Trophoblast cell (in vitro differentiated cells and primary cell): ENCODE measurements around the gene UQCRHL.

ENCODE experiments used
- DNase-seq, 2 donors: peaks; one replicate each; pipeline ENCODE4 v3.0.0-alpha.2; 2016
- H2AFZ ChIP-seq: 2 replicates; pipeline ENCODE4 v1.6.1; 2013; ENCODE audit warnings: low read length, moderate library complexity, mild to moderate bottlenecking; ENCODE audit not compliant: insufficient read depth, poor library complexity
- H2AK5ac ChIP-seq: 2 replicates; pipeline ENCODE4 v1.6.1; 2013; ENCODE audit warnings: mild to moderate bottlenecking, low read length
- H2BK120ac ChIP-seq: 2 replicates; pipeline ENCODE4 v1.6.1; 2013; ENCODE audit warnings: low read length, mild to moderate bottlenecking, moderate library complexity; ENCODE audit not compliant: insufficient read depth, poor library complexity
- H2BK12ac ChIP-seq: 2 replicates; pipeline ENCODE4 v1.6.1; 2013; ENCODE audit warnings: mild to moderate bottlenecking, low read length, moderate library complexity
- H2BK5ac ChIP-seq: 2 replicates; pipeline ENCODE4 v1.6.1; 2013; ENCODE audit warnings: low read length, low read depth, moderate library complexity, mild to moderate bottlenecking; ENCODE audit not compliant: poor library complexity
- H3K14ac ChIP-seq: 2 replicates; pipeline ENCODE4 v1.6.1; 2013; ENCODE audit warnings: mild to moderate bottlenecking, low read length
- H3K18ac ChIP-seq: 2 replicates; pipeline ENCODE4 v1.6.1; 2013; ENCODE audit warnings: mild to moderate bottlenecking, low read length
- H3K23ac ChIP-seq: 2 replicates; pipeline ENCODE4 v1.6.1; 2013; ENCODE audit warnings: low read length
- H3K27ac ChIP-seq: 2 replicates; pipeline ENCODE4 v1.5.1; 2013; ENCODE audit warnings: low read depth, mild to moderate bottlenecking, inconsistent platforms, low read length, moderate library complexity
- H3K27me3 ChIP-seq: 2 replicates; pipeline ENCODE4 v1.6.1; 2013; ENCODE audit warnings: inconsistent platforms, mild to moderate bottlenecking, low read length, moderate library complexity; ENCODE audit not compliant: insufficient read depth
- H3K36me3 ChIP-seq, 2 experiments: 1 replicate in 1 of 2; 2 replicates in 1 of 2; pipeline ENCODE4 v1.6.1; 2013; ENCODE audit warnings: low read length in 2 of 2, mild to moderate bottlenecking in 2 of 2, moderate library complexity in 1 of 2; ENCODE audit not compliant: insufficient read depth in 2 of 2, control insufficient read depth in 1 of 2
- H3K4ac ChIP-seq: 2 replicates; pipeline ENCODE4 v1.6.1; 2013; ENCODE audit warnings: low read depth, mild to moderate bottlenecking, low read length, moderate library complexity
- H3K4me1 ChIP-seq, 2 experiments: 1 replicate in 1 of 2; 2 replicates in 1 of 2; pipeline ENCODE4 v1.6.1; 2013; ENCODE audit warnings: low read length in 2 of 2, mild to moderate bottlenecking in 2 of 2, moderate library complexity in 1 of 2; ENCODE audit not compliant: insufficient read depth in 2 of 2, control insufficient read depth in 1 of 2
- H3K4me2 ChIP-seq: 2 replicates; pipeline ENCODE4 v1.6.1; 2013; ENCODE audit warnings: inconsistent platforms, mild to moderate bottlenecking, low read length, moderate library complexity
- H3K4me3 ChIP-seq: 2 replicates; pipeline ENCODE4 v1.5.1; 2013; ENCODE audit warnings: mild to moderate bottlenecking, low read depth, low read length, inconsistent platforms
- H3K79me1 ChIP-seq: one replicate; pipeline ENCODE4 v1.6.1; 2013; ENCODE audit warnings: low read length
- H3K79me2 ChIP-seq: 2 replicates; pipeline ENCODE4 v1.6.1; 2013; ENCODE audit warnings: low read length, mild to moderate bottlenecking; ENCODE audit not compliant: control insufficient read depth, insufficient read depth, poor library complexity
- H3K9ac ChIP-seq: 2 replicates; pipeline ENCODE4 v1.6.1; 2013; ENCODE audit warnings: mild to moderate bottlenecking, low read length
- H3K9me3 ChIP-seq: 2 replicates; pipeline ENCODE4 v1.6.1; 2013; ENCODE audit warnings: low read depth, mild to moderate bottlenecking, control low read depth, inconsistent platforms, low read length; ENCODE audit not compliant: insufficient read depth
- H4K12ac ChIP-seq: 2 replicates; pipeline ENCODE4 v1.6.1; 2013; ENCODE audit warnings: low read depth, mild to moderate bottlenecking, low read length, moderate library complexity
- H4K8ac ChIP-seq: 2 replicates; pipeline ENCODE4 v1.6.1; 2013; ENCODE audit warnings: low read depth, mild to moderate bottlenecking, low read length, moderate library complexity
- H4K91ac ChIP-seq: one replicate; pipeline ENCODE4 v1.6.1; 2013; ENCODE audit warnings: low read depth, mild to moderate bottlenecking, low read length, moderate library complexity
- WGBS: extraction: QIAGEN DNeasy Blood & Tissue Kit; methylation state at CpG from one replicate; pipeline ENCODE4 v1.1.7; 2013; ENCODE audit warnings: missing lambda C conversion rate; ENCODE audit not compliant: insufficient read length, insufficient coverage; ENCODE audit errors: extremely low coverage; 5-methylcytosine and 5-hydroxymethylcytosine counted together

The UQCRHL gene

DNA sequence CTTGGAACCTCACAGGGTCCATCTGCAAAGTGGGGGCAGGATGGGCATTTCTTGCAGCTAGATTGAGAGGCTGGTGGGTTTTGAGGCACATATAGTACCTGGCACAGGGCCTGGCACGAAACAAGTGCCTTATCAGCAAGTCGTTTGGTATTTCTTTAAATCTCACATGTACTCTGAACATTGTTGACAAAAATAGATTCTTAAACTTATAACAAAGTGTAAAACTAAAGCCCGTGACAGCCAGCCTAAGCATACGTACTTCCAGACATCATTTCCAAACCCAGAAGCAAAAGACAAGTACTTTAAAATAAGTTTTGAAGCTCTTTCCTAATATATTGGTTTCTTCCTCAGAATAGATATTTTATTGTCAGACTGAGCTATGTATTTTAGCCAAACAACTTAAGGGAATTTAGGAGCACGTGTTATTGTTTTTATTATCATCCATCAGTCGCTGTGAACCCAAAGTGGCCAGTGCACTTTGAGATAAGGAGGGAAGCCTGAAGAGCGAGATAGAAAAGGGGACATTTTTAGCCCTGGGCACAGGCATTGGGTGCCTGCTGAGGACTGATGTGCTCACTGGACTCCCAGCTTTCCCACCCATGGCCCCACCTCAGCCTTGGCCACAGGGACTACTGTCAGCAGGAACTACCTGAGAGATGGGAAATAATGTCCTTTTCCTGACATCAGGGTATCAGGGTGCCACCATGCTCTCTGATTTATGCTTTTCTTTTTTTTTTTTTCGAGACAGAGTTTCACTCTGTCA is 45.9 kb downstream of the UQCRHL start:
- Histone ChIP-seq H4K12ac (no peak overlapping the region), H3K79me1 (peaks cover 27% of the 10 kb centered on the region), H3K18ac (peak overlapping the region; percentile 7), H3K4me3 (no peak overlapping the region), H3K27ac (no peak overlapping the region), H3K23ac (no peak overlapping the region), H2BK120ac (peak overlapping the region; percentile 5), H2AK5ac (no peak overlapping the region), H3K14ac (peak overlapping the region; percentile 0), H3K9ac (no peak overlapping the region), H3K4me2 (peak overlapping the region; percentile 68), H4K8ac (no peak overlapping the region), H4K91ac (no peak overlapping the region), H2BK5ac (no peak overlapping the region), H3K36me3 (peaks cover 29 to 30% of the 10 kb centered on the region in 2 experiments), H3K4ac (peak overlapping the region; percentile 93), H2AFZ (no peak overlapping the region), H3K79me2 (peaks cover 23% of the 10 kb centered on the region), H2BK12ac (no peak overlapping the region), H3K4me1 (peaks cover 14 to 29% of the 10 kb centered on the region in 2 experiments), H3K9me3 (peaks cover 2% of the 10 kb centered on the region), H3K27me3 (no peaks in the 10 kb centered on the region)
- peak; percentile 64 to 65 for DNase-seq
- WGBS = no CpG with 5 or more reads among the region's 8 CpGs

- peaks cover 2% of the 10 kb centered on the region for H3K9me3 ChIP-seq
- H3K23ac ChIP-seq = no peak overlapping the region
- H3K36me3 ChIP-seq = peaks cover 22 to 23% of the 10 kb centered on the region in 2 experiments
- H3K4me3 ChIP-seq = peak overlapping the region; percentile 54
- peak; percentile 49 to 64 for DNase-seq
- H2AFZ ChIP-seq = no peak overlapping the region
- peak overlapping the region; percentile 68 for H3K4me2 ChIP-seq
- peak overlapping the region; percentile 5 for H2BK120ac ChIP-seq
- H3K18ac ChIP-seq = peak overlapping the region; percentile 4
- WGBS = no CpG with 5 or more reads among the region's 12 CpGs
- H3K14ac ChIP-seq = peak overlapping the region; percentile 0
- H3K79me2 ChIP-seq = peaks cover 23% of the 10 kb centered on the region
- peak overlapping the region; percentile 54 for H3K9ac ChIP-seq
- no peak overlapping the region for H4K12ac ChIP-seq
- peaks cover 27% of the 10 kb centered on the region for H3K79me1 ChIP-seq
- peaks cover 14 to 29% of the 10 kb centered on the region in 2 experiments for H3K4me1 ChIP-seq
- peak overlapping the region; percentile 41 for H4K91ac ChIP-seq
- H2BK12ac ChIP-seq = peak overlapping the region; percentile 5
- peak overlapping the region; percentile 93 for H3K4ac ChIP-seq
- no peak overlapping the region for H2AK5ac ChIP-seq
- peak overlapping the region; percentile 5 for H4K8ac ChIP-seq
- H3K27me3 ChIP-seq = no peaks in the 10 kb centered on the region
- H3K27ac ChIP-seq = peak overlapping the region; percentile 81
- H2BK5ac ChIP-seq = peak overlapping the region; percentile 0
Observed at GRCh38 chr1:15760520-15761211, 46.8 kb downstream of the UQCRHL start.

DNA sequence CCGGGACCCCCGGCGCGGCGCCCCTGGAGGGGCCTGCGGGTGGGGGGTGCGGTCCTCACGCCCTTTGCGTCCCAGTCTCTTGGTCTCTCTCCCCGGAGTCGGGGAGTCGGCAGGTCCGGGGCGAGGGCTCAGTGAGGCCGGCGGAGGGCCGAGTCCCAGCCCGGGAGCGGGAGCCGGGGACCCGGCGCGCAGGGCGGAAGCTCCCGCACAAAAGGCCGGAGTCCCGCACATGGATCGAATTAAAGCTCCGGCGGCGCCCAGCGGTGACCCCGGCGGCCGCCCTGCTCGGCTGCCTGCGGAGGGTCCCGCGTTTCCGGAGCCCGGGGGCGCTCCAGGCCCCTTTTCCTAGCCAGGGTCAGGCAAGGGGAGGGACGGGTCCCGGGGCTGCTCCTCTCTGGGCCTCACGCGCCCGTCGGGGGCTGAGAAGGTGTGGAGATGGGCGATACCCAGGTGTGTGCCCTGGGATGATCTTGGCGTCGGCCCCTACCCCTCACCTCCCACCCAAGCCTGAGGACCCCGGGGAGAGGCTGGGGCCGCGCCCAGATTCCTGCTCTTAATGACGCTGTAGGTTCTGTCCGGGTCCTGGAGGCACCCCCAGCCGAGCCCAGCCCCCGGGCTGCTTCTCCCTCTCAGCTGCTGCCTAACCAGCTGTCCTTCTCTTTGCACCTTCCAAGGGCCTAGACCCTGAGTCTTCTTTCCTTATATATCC is 48.3 kb downstream of the UQCRHL start:
- H4K8ac ChIP-seq = peak overlapping the region; percentile 97
- H3K4me1 ChIP-seq = peaks cover 14 to 29% of the 10 kb centered on the region in 2 experiments
- peak overlapping the region; percentile 88 for H2BK120ac ChIP-seq
- H4K12ac ChIP-seq = peak overlapping the region; percentile 37
- H3K36me3 ChIP-seq = peaks cover 7% of the 10 kb centered on the region in 2 experiments
- no peak overlapping the region for H3K23ac ChIP-seq
- peak overlapping the region; percentile 94 for H3K4me3 ChIP-seq
- peak overlapping the region; percentile 97 for H3K4ac ChIP-seq
- H3K9ac ChIP-seq = peak overlapping the region; percentile 99
- peak overlapping the region; percentile 99 for H3K14ac ChIP-seq
- peak overlapping the region; percentile 99 for H4K91ac ChIP-seq
- H2AK5ac ChIP-seq = peak overlapping the region; percentile 46
- peak overlapping the region; percentile 69 for H3K4me2 ChIP-seq
- H3K18ac ChIP-seq = peak overlapping the region; percentile 73
- peak; percentile 68 to 78 for DNase-seq
- H2AFZ ChIP-seq = peak overlapping the region; percentile 73
- H2BK5ac ChIP-seq = peak overlapping the region; percentile 97
- no CpG with 5 or more reads among the region's 58 CpGs for WGBS
- peaks cover 23% of the 10 kb centered on the region for H3K79me2 ChIP-seq
- H2BK12ac ChIP-seq = peak overlapping the region; percentile 24
- peak overlapping the region; percentile 81 for H3K27ac ChIP-seq
- no peaks in the 10 kb centered on the region for H3K27me3 ChIP-seq
- peaks cover 2% of the 10 kb centered on the region for H3K9me3 ChIP-seq
- H3K79me1 ChIP-seq = peaks cover 27% of the 10 kb centered on the region

DNA sequence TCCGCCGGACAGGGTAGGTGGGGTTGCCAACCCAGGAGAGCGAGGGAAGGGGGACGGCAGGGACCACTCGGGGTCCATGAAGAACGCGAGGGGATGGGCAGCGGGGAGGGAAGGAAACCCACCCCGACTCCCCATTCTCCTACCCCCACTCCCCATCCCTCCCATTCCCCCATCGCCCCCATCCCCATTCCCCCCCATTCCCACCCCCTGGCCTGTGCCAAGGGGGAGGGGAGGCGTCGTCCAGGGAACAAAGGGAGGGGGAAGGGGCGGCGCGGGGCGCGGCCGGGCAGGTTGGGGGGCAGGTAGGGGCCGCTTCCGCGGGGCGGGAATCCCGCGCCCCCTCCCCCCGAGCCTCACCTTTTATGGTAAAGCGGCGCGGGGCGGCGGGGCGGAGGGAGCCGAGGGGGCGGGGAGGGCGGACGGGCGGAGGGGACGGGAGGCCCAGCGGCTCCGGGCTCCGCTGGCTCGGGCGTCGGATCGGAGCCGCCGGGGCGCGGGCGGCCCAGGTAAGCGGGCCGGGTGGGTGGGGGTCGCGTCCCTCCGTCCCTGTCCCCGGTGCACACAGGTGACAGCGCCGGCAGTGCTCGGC is 49.0 kb downstream of the UQCRHL start, which contains the start of gene FBLIM1:
Gene FBLIM1, plus strand, starts transcription at position 453 of the 589 bp plus-strand sequence. CDS start 6,189 bp downstream, outside the sequence.
- Histone ChIP-seq H2BK12ac (peak within 1 kb of the TSS; percentile 98), H2BK5ac (peak within 1 kb of the TSS; percentile 97), H3K36me3 (peaks cover 2 to 3% of the 10 kb centered on the region in 2 experiments), H3K79me1 (peaks cover 27% of the 10 kb centered on the region), H3K9me3 (peaks cover 2% of the 10 kb centered on the region), H2AK5ac (peak within 1 kb of the TSS; percentile 76), H3K14ac (peak within 1 kb of the TSS; percentile 99), H3K79me2 (peaks cover 23% of the 10 kb centered on the region), H4K91ac (peak within 1 kb of the TSS; percentile 99), H2AFZ (peak within 1 kb of the TSS; percentile 89), H3K23ac (no peak within 1 kb of the TSS), H2BK120ac (peak within 1 kb of the TSS; percentile 97), H3K27ac (peak within 1 kb of the TSS; percentile 81), H4K12ac (peak within 1 kb of the TSS; percentile 96), H3K4me2 (peak within 1 kb of the TSS; percentile 69), H3K4ac (peak within 1 kb of the TSS; percentile 97), H4K8ac (peak within 1 kb of the TSS; percentile 97), H3K4me1 (peaks cover 14 to 29% of the 10 kb centered on the region in 2 experiments), H3K9ac (peak within 1 kb of the TSS; percentile 99), H3K27me3 (no peaks in the 10 kb centered on the region), H3K4me3 (peak within 1 kb of the TSS; percentile 94), H3K18ac (peak within 1 kb of the TSS; percentile 87)
- DNase-seq = no peak
- WGBS = no CpG with 5 or more reads among the region's 58 CpGs
